Cardiac muscle cell (in vitro differentiated cells and primary cell): Measurements from ENCODE around the gene CORO2A. TPM values are rescaled to one million over a fixed set of nuclear protein-coding genes. Genes with fewer than 3 reads are reported as not detected.

Experiments used
- DNase-seq, 2 donors: peaks; one replicate each; pipeline versions ENCODE4 v3.0.0 to v3.0.0-alpha.2; 2010 to 2017; ENCODE audit warnings: low read depth in 1 of 2, low spot score in 1 of 2
- H3K27ac ChIP-seq: fragments of 200-600 bp; sonication (generic); 2 replicates; pipeline ENCODE4 v1.5.1; 2016
- H3K27me3 ChIP-seq: fragments of 200-600 bp; sonication (generic); 2 replicates; pipeline ENCODE4 v1.6.0; 2016; ENCODE audit warnings: control low read depth
- H3K36me3 ChIP-seq: fragments of 200-600 bp; sonication (generic); 2 replicates; pipeline ENCODE4 v1.5.1; 2016; ENCODE audit warnings: control low read depth
- H3K4me1 ChIP-seq: fragments of 200-600 bp; sonication (generic); 2 replicates; pipeline ENCODE4 v1.8.1; 2017; ENCODE audit warnings: low read depth, mild to moderate bottlenecking, mixed run types
- H3K4me3 ChIP-seq: fragments of 200-600 bp; sonication (generic); 2 replicates; pipeline ENCODE4 v1.5.1; 2016; ENCODE audit warnings: mild to moderate bottlenecking
- H3K9me3 ChIP-seq: fragments of 200-600 bp; sonication (generic); 2 replicates; pipeline ENCODE4 v1.5.1; 2017; ENCODE audit warnings: low read depth, mild to moderate bottlenecking, control low read depth
- polyA plus RNA-seq: library from polyadenylated mRNA; unstranded; fragments of >200 nt; fragmentation: Nextera tagmentation; extraction: Ambion mirVana; gene quantifications from 2 replicates; pipeline ENCODE4 v1.2.1, GENCODE V29; 2016
- total RNA-seq: library from RNA; depleted of rRNA; stranded (reverse); fragments of >200 nt; gene quantifications from 2 replicates; pipeline ENCODE4 v1.2.3, GENCODE V29; 2016
- TF ChIP-seq, protein P1 (sequence below): IDR thresholded peaks from 2 replicates; pipeline ENCODE4 v1.5.1; 2012; ENCODE audit warnings: low read depth, mild to moderate bottlenecking, low read length

Gene CORO2A
- total and polyA plus RNA-seq, 2 experiments from 2014 or later, result 1.1 to 2.4 TPM

DNA sequence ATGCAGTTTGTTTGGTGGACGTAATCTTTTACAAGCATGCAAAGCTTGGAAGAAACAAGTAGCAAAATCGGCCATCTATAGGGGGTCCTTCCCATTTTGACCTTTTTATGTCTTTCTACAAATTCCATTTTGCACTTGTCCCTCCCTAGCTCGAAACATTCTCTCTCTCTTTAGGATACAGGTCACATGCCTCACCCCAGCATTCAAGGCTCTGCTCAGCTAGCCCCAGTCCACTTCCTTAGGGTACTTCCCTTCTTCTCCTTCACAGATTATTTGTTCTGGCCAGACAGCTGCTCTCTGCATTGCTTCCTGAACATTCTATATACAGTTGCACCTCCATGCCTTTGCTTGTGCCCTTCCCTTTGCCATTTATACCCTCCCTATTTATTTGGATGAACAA lies 41.7 kb downstream of the CORO2A start:
- no peak for DNase-seq
- H3K27me3 ChIP-seq, result no peaks in the 10 kb centered on the region
- TF ChIP-seq, protein P1, sequence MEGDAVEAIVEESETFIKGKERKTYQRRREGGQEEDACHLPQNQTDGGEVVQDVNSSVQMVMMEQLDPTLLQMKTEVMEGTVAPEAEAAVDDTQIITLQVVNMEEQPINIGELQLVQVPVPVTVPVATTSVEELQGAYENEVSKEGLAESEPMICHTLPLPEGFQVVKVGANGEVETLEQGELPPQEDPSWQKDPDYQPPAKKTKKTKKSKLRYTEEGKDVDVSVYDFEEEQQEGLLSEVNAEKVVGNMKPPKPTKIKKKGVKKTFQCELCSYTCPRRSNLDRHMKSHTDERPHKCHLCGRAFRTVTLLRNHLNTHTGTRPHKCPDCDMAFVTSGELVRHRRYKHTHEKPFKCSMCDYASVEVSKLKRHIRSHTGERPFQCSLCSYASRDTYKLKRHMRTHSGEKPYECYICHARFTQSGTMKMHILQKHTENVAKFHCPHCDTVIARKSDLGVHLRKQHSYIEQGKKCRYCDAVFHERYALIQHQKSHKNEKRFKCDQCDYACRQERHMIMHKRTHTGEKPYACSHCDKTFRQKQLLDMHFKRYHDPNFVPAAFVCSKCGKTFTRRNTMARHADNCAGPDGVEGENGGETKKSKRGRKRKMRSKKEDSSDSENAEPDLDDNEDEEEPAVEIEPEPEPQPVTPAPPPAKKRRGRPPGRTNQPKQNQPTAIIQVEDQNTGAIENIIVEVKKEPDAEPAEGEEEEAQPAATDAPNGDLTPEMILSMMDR, result no peak
- H3K4me3 ChIP-seq, result no peak overlapping the region
- no peaks in the 10 kb centered on the region for H3K36me3 ChIP-seq
- no peaks in the 10 kb centered on the region for H3K9me3 ChIP-seq
- no peak overlapping the region for H3K27ac ChIP-seq
- H3K4me1 ChIP-seq, result no peaks in the 10 kb centered on the region

DNA sequence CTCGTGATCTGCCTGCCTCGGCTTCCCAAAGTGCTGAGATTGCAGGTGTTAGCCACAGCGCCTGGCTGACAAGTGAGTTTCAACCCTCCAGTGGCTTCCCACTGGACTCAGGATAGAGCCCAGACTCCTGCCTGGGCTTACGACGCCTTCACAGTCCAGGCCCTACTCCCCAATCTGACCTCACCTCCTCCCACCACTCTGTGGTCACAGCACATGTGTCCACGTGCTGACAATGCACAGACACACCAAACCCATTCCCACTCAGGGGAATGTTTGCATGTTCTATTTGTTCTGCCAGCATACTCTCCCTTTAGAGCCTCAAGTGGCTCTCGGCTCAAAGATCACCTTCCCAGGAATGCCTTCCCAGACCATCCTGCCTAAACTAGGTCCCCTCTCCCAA lies 42.3 kb downstream of the CORO2A start:
- no peak for DNase-seq
- H3K27ac ChIP-seq, result no peak overlapping the region
- no peaks in the 10 kb centered on the region for H3K36me3 ChIP-seq
- H3K9me3 ChIP-seq, result no peaks in the 10 kb centered on the region
- no peaks in the 10 kb centered on the region for H3K4me1 ChIP-seq
- H3K27me3 ChIP-seq, result no peaks in the 10 kb centered on the region
- TF ChIP-seq, protein P1, result no peak
- no peak overlapping the region for H3K4me3 ChIP-seq

DNA sequence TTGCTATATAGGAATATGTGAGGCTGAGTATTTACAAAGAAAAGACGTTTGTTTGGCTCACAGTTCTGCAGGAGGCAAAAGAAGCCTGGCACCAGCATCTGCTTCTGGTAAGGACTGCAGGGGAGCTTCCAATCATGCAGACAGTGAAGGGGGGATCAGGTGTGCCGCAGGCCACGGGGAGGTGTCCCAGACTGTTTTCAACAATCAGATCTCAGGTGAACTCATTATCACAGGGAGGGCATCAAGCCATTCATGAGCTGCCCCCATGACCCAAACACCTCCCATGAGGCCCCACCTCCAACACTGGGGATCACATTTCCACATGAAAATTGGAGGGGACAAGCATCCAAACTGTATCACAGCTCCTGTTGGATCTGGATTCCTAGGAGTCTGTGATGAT lies 43.0 kb downstream of the CORO2A start:
- no peak for DNase-seq
- H3K4me1 ChIP-seq, result no peaks in the 10 kb centered on the region
- no peak overlapping the region for H3K4me3 ChIP-seq
- TF ChIP-seq, protein P1, result no peak
- no peak overlapping the region for H3K27ac ChIP-seq
- H3K27me3 ChIP-seq, result no peaks in the 10 kb centered on the region
- no peaks in the 10 kb centered on the region for H3K9me3 ChIP-seq
- H3K36me3 ChIP-seq, result no peaks in the 10 kb centered on the region

DNA sequence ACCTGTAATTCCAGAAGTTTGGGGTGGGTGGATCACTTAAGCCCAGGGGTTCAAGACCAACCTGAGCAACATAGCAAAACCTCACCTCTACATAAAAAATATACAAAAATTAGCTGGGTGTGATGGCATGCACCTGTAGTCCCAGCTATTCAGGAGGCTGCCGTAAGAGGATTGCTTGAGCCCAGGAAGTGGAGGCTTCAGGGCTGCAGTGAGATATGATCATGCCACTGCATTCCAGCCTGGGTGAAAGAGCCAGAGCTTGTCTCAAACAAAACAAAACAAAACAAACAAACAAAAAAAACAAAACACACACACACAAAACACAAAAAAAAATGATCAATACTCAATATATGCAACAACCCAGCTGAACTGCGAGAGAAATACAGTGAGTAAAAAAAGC lies 44.0 kb downstream of the CORO2A start:
- Histone ChIP-seq H3K27me3 (no peaks in the 10 kb centered on the region), H3K9me3 (no peaks in the 10 kb centered on the region), H3K36me3 (no peaks in the 10 kb centered on the region), H3K27ac (no peak overlapping the region), H3K4me1 (no peaks in the 10 kb centered on the region), H3K4me3 (no peak overlapping the region)
- TF ChIP-seq, protein P1, result no peak
- DNase-seq, result no peak

DNA sequence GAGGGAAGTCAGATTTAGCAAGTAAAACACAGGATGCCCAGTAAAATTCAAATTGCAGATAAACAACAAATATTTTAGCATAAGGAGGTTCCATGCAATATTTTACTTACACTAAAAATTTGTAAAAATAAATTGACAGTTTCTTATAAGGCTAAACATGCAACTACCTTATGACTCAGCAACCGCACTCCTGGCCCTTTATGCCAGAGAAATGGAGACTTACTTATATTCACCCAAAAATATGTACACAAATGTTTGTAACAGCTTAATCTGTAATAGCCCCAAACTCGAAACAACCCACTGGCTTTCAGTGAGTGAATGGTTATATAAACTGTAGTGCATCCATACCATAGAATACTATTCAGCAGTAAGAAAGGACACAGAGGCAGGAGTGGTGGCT lies 44.9 kb downstream of the CORO2A start:
- TF ChIP-seq, protein P1, result no peak
- H3K27me3 ChIP-seq, result no peaks in the 10 kb centered on the region
- H3K4me3 ChIP-seq, result no peak overlapping the region
- no peaks in the 10 kb centered on the region for H3K9me3 ChIP-seq
- no peaks in the 10 kb centered on the region for H3K4me1 ChIP-seq
- H3K27ac ChIP-seq, result no peak overlapping the region
- no peak for DNase-seq
- no peaks in the 10 kb centered on the region for H3K36me3 ChIP-seq
